Measurements from ENCODE around the gene SLC35F3.

The SLC35F3 gene

GRCh38 chr1:234336359-234336758 lies 431.9 kb downstream of the SLC35F3 start:
- DNase-seq = no peak

GRCh38 chr1:234337233-234337632 lies 432.8 kb downstream of the SLC35F3 start:
- DNase-seq = no peak

GRCh38 chr1:234340528-234340927 lies 436.1 kb downstream of the SLC35F3 start:
- no peak for DNase-seq

GRCh38 chr1:234342774-234343173 lies 438.3 kb downstream of the SLC35F3 start:
- DNase-seq = no peak

GRCh38 chr1:234345237-234345636 lies 440.8 kb downstream of the SLC35F3 start:
- DNase-seq = no peak

- DNase-seq = no peak
These were observed 444.5 kb downstream of the SLC35F3 start for GRCh38 chr1:234348964-234349363.

- no peak for DNase-seq
These were observed 451.5 kb downstream of the SLC35F3 start for GRCh38 chr1:234355782-234356510.

- DNase-seq = peak; percentile 64
These were observed 452.3 kb downstream of the SLC35F3 start for GRCh38 chr1:234356615-234357269.

- no peak for DNase-seq
These were observed 453.4 kb downstream of the SLC35F3 start for GRCh38 chr1:234357831-234358230.

GRCh38 chr1:234361102-234361603 lies 456.7 kb downstream of the SLC35F3 start:
- DNase-seq = no peak

- no peak for DNase-seq
These were observed 458.1 kb downstream of the SLC35F3 start for GRCh38 chr1:234362558-234362957.

- no peak for DNase-seq
These were observed 464.0 kb downstream of the SLC35F3 start for GRCh38 chr1:234368320-234369032.

GRCh38 chr1:234369033-234369430 lies 464.6 kb downstream of the SLC35F3 start:
- DNase-seq = no peak

- no peak for DNase-seq
These were observed 465.3 kb downstream of the SLC35F3 start for GRCh38 chr1:234369784-234370183.

GRCh38 chr1:234371414-234371813 lies 466.9 kb downstream of the SLC35F3 start:
- no peak for DNase-seq

GRCh38 chr1:234372011-234372757 lies 467.7 kb downstream of the SLC35F3 start:
- no peak for DNase-seq

- peak; percentile 100 for DNase-seq
These were observed 468.8 kb downstream of the SLC35F3 start, which contains the start of gene COA6 for GRCh38 chr1:234373064-234373958. Gene COA6 (plus strand): TSS chr1:234373456. CDS start chr1:234373467, 11 bp downstream.

- peak; percentile 87 for DNase-seq
These were observed 469.4 kb downstream of the SLC35F3 start for GRCh38 chr1:234373959-234374254.
